Measurements from ENCODE around the gene ATG9B. TPM values are rescaled to one million over a fixed set of nuclear protein-coding genes. Genes with fewer than 3 reads are reported as not detected.

ATG9B gene
- total and polyA plus RNA-seq, 2 experiments from 2014 or later, result 0.80 to 2.4 TPM

GRCh38 chr7:151015967-151016366 is 8.3 kb downstream of the ATG9B start:
- Histone ChIP-seq H3K27me3 (peaks cover 30% of the 10 kb centered on the region), H4K20me1 (ENCODE audit: insufficient read depth, poor library complexity, severe bottlenecking) (no peaks in the 10 kb centered on the region), H2AFZ (no peak overlapping the region), H3K79me2 (no peaks in the 10 kb centered on the region), H3K4me3 (no peak overlapping the region), H3K27ac (no peak overlapping the region), H3K4me2 (no peak overlapping the region), H3K9me3 (ENCODE audit: low read depth) (no peaks in the 10 kb centered on the region), H3K36me3 (replicated peaks; ENCODE audit: insufficient read depth, low read depth) (no peaks in the 10 kb centered on the region), H3K4me1 (ENCODE audit: insufficient read depth) (peaks cover 33% of the 10 kb centered on the region), H3K9me2 (replicated peaks; ENCODE audit: insufficient read depth) (no peaks in the 10 kb centered on the region)
- WGBS (ENCODE audit: low lambda C conversion rate, missing lambda C conversion rate), result 96% methylated on average over 5 of the region's 5 CpGs
- no peak for DNase-seq (ENCODE audit: low spot score)
- TF ChIP-seq EZH2 (IDR thresholded peaks at IDR 0.05; ENCODE audit: borderline replicate concordance), result no peak
- TF ChIP-seq EZH2phosphoT487 (IDR thresholded peaks at IDR 0.05; ENCODE audit: low read depth, severe bottlenecking, unreplicated experiment), result no peak
- TF ChIP-seq, protein P1, sequence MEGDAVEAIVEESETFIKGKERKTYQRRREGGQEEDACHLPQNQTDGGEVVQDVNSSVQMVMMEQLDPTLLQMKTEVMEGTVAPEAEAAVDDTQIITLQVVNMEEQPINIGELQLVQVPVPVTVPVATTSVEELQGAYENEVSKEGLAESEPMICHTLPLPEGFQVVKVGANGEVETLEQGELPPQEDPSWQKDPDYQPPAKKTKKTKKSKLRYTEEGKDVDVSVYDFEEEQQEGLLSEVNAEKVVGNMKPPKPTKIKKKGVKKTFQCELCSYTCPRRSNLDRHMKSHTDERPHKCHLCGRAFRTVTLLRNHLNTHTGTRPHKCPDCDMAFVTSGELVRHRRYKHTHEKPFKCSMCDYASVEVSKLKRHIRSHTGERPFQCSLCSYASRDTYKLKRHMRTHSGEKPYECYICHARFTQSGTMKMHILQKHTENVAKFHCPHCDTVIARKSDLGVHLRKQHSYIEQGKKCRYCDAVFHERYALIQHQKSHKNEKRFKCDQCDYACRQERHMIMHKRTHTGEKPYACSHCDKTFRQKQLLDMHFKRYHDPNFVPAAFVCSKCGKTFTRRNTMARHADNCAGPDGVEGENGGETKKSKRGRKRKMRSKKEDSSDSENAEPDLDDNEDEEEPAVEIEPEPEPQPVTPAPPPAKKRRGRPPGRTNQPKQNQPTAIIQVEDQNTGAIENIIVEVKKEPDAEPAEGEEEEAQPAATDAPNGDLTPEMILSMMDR (IDR thresholded peaks at IDR 0.05; ENCODE audit: poor library complexity), result no peak

GRCh38 chr7:151014950-151015349 is 9.3 kb downstream of the ATG9B start:
- TF ChIP-seq EZH2 (IDR thresholded peaks at IDR 0.05; ENCODE audit: borderline replicate concordance) (no peak), EZH2phosphoT487 (IDR thresholded peaks at IDR 0.05; ENCODE audit: low read depth, severe bottlenecking, unreplicated experiment) (no peak)
- TF ChIP-seq, protein P1 (IDR thresholded peaks at IDR 0.05; ENCODE audit: poor library complexity), result no peak
- Histone ChIP-seq H3K36me3 (replicated peaks; ENCODE audit: insufficient read depth, low read depth) (no peaks in the 10 kb centered on the region), H3K9me2 (replicated peaks; ENCODE audit: insufficient read depth) (no peaks in the 10 kb centered on the region), H4K20me1 (ENCODE audit: insufficient read depth, poor library complexity, severe bottlenecking) (no peaks in the 10 kb centered on the region), H3K79me2 (no peaks in the 10 kb centered on the region), H3K4me3 (no peak overlapping the region), H3K4me2 (no peak overlapping the region), H3K27ac (no peak overlapping the region), H3K4me1 (ENCODE audit: insufficient read depth) (peaks cover 33% of the 10 kb centered on the region), H2AFZ (no peak overlapping the region), H3K27me3 (peaks cover 20% of the 10 kb centered on the region), H3K9me3 (ENCODE audit: low read depth) (no peaks in the 10 kb centered on the region)
- no peak for DNase-seq (ENCODE audit: low spot score)
- WGBS (ENCODE audit: low lambda C conversion rate, missing lambda C conversion rate), result 88% methylated on average over 8 of the region's 8 CpGs

DNA sequence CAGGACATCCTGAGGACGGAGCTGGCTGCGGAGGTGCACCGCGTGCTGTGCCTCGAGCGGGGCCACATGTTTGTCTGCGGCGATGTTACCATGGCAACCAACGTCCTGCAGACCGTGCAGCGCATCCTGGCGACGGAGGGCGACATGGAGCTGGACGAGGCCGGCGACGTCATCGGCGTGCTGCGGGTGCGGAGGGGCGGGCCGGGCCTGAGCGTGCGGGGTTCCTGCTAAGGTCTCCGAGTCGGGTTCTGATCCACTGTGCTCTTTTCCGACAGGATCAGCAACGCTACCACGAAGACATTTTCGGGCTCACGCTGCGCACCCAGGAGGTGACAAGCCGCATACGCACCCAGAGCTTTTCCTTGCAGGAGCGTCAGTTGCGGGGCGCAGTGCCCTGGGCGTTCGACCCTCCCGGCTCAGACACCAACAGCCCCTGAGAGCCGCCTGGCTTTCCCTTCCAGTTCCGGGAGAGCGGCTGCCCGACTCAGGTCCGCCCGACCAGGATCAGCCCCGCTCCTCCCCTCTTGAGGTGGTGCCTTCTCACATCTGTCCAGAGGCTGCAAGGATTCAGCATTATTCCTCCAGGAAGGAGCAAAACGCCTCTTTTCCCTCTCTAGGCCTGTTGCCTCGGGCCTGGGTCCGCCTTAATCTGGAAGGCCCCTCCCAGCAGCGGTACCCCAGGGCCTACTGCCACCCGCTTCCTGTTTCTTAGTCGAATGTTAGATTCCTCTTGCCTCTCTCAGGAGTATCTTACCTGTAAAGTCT is 10.4 kb downstream of the ATG9B start:
- Histone ChIP-seq H3K27me3 (peaks cover 9% of the 10 kb centered on the region), H3K4me1 (ENCODE audit: insufficient read depth) (peaks cover 35% of the 10 kb centered on the region), H3K9me3 (ENCODE audit: low read depth) (no peaks in the 10 kb centered on the region), H2AFZ (peak overlapping the region; percentile 38), H3K79me2 (no peaks in the 10 kb centered on the region), H3K9me2 (replicated peaks; ENCODE audit: insufficient read depth) (no peaks in the 10 kb centered on the region), H3K27ac (no peak overlapping the region), H3K4me3 (no peak overlapping the region), H3K4me2 (peak overlapping the region; percentile 78), H4K20me1 (ENCODE audit: insufficient read depth, poor library complexity, severe bottlenecking) (no peaks in the 10 kb centered on the region), H3K36me3 (replicated peaks; ENCODE audit: insufficient read depth, low read depth) (no peaks in the 10 kb centered on the region)
- 40% methylated on average over 51 of the region's 55 CpGs for WGBS (ENCODE audit: low lambda C conversion rate, missing lambda C conversion rate)
- peak; percentile 84 for DNase-seq (ENCODE audit: low spot score)
- TF ChIP-seq, protein P1 (IDR thresholded peaks at IDR 0.05; ENCODE audit: poor library complexity), result peak; percentile 16
- no peak for TF ChIP-seq EZH2phosphoT487 (IDR thresholded peaks at IDR 0.05; ENCODE audit: low read depth, severe bottlenecking, unreplicated experiment)
- TF ChIP-seq EZH2 (IDR thresholded peaks at IDR 0.05; ENCODE audit: borderline replicate concordance), result no peak
